ENCODE data around the gene MAGI2.

DNA sequence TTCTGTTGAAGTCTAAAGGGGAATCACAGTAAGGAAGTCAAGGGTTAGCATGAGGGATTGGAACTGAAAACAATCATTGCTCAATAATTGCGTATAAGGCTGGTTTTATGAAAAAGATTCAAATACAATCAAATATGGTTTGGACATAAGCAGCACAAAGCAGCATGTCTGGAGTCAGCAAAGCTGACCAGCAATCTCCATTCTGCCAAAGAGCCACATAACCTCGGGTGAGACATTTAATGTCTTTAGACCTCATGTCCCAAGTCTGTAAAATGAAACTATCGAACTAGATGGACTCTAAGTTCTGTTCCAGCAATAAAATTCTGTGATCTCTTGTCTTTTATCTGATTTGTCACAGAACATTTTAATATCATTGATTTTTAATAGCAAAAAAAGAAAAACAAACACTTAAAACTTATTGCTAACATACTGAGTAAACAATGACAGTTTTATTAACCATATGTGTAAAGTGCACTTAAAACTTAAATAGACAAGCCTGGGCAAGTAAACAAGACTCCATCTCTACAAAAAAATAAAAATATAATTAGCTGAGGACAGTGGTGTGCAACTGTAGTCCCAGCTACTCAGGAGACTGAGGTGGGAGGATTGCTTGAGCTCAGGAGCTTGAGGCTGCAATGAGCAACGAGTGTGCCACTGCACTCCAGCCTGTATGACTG is 217.0 kb downstream of the MAGI2 start:
- TF ChIP-seq, protein P1, sequence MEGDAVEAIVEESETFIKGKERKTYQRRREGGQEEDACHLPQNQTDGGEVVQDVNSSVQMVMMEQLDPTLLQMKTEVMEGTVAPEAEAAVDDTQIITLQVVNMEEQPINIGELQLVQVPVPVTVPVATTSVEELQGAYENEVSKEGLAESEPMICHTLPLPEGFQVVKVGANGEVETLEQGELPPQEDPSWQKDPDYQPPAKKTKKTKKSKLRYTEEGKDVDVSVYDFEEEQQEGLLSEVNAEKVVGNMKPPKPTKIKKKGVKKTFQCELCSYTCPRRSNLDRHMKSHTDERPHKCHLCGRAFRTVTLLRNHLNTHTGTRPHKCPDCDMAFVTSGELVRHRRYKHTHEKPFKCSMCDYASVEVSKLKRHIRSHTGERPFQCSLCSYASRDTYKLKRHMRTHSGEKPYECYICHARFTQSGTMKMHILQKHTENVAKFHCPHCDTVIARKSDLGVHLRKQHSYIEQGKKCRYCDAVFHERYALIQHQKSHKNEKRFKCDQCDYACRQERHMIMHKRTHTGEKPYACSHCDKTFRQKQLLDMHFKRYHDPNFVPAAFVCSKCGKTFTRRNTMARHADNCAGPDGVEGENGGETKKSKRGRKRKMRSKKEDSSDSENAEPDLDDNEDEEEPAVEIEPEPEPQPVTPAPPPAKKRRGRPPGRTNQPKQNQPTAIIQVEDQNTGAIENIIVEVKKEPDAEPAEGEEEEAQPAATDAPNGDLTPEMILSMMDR (conservative IDR thresholded peaks at IDR 0.05; ENCODE audit: low read depth, low read length) = no peak
- no peak for TF ChIP-seq EZH2 (IDR thresholded peaks at IDR 0.05; ENCODE audit: borderline replicate concordance, low read depth, low read length, poor library complexity, severe bottlenecking)

Measured in A673 (cell line).